Endothelial cell of umbilical vein (primary cell): ENCODE results near the gene TMEM203. TPM values are rescaled to one million over a fixed set of nuclear protein-coding genes. Genes with fewer than 3 reads are reported as not detected.
A peak's percentile ranks its signal among the peaks of the same experiment; 100 is the strongest.
"Not testable (repeated sequence)": the region's sequence is repeated elsewhere in the genome, so short reads cannot be mapped to it uniquely, and the experiment has no call there.

Experiments
- BruUV-seq: library from RNA; stranded (reverse); fragments of 400-500 nt; replicated peaks from 2 replicates; lab custom pipeline; 2021; lab: Mats Ljungman, UMichigan
- CTCF ChIA-PET: fragments of 300-600, 350-600 bp; sonication (Branson Sonifier 250); formaldehyde crosslinking; loops from one replicate; lab custom pipeline; 2021; ENCODE audit warnings: antibody characterized with exemption, inconsistent platforms; lab: Charles Lee
- POLR2A ChIA-PET: fragments of 300-600, 350-600 bp; sonication (Branson Sonifier 250); formaldehyde crosslinking; loops from one replicate; lab custom pipeline; 2021; ENCODE audit warnings: antibody characterized with exemption, inconsistent platforms; lab: Charles Lee
- DNase-seq: peaks from one replicate; pipeline ENCODE4 v3.0.0-alpha.2; 2011; ENCODE audit warnings: low read depth, low spot score
- FAIRE-seq: peaks from 2 replicates; lab custom pipeline; 2011; peaks lifted over from hg19 to GRCh38; lab: Jason Lieb, UNC
- H2AFZ ChIP-seq: 2 replicates; pipeline ENCODE4 v1.6.0; 2012; ENCODE audit warnings: low read depth, low read length, control low read depth, inconsistent platforms
- H3K27ac ChIP-seq: 2 replicates; pipeline ENCODE4 v1.5.1; 2011; ENCODE audit warnings: low read depth, mild to moderate bottlenecking, control low read depth, low read length, moderate library complexity; ENCODE audit not compliant: insufficient read depth
- H3K27me3 ChIP-seq, 2 experiments: 2 replicates each; pipeline versions ENCODE4 v1.6.0 to v1.6.1; 2011; ENCODE audit warnings: low read length in 2 of 2, mixed read lengths in 1 of 2; ENCODE audit not compliant: control insufficient read depth in 2 of 2, insufficient read depth in 2 of 2
- H3K36me3 ChIP-seq, 2 experiments: 2 replicates in 1 of 2; 3 replicates in 1 of 2; pipeline ENCODE4 v1.5.1; 2011; ENCODE audit warnings: low read length in 2 of 2, mild to moderate bottlenecking in 1 of 2, moderate library complexity in 1 of 2; ENCODE audit not compliant: control insufficient read depth in 2 of 2, insufficient read depth in 2 of 2; ENCODE audit errors: extremely low read depth in 1 of 2
- H3K4me1 ChIP-seq: 3 replicates; pipeline ENCODE4 v1.5.1; 2011; ENCODE audit warnings: mild to moderate bottlenecking, low read length; ENCODE audit not compliant: control insufficient read depth, insufficient read depth; ENCODE audit errors: extremely low read depth
- H3K4me2 ChIP-seq: 2 replicates; pipeline ENCODE4 v1.6.1; 2011; ENCODE audit warnings: low read length, control low read depth, mixed read lengths; ENCODE audit not compliant: insufficient read depth
- H3K4me3 ChIP-seq, 3 experiments: fragments of 200-600 bp in 1 of 3; sonication (generic), shearing (Covaris generic) in 1 of 3; replicated peaks in 1 of 3; 2 replicates each; pipeline ENCODE4 v1.5.1; 2011 to 2016; ENCODE audit warnings: control low read depth in 3 of 3, low read length in 3 of 3, mild to moderate bottlenecking in 2 of 3, inconsistent platforms in 1 of 3, low read depth in 1 of 3, moderate library complexity in 1 of 3; ENCODE audit not compliant: insufficient read depth in 1 of 3
- H3K79me2 ChIP-seq: 2 replicates; pipeline ENCODE4 v1.6.0; 2012; ENCODE audit warnings: low read length, inconsistent platforms; ENCODE audit not compliant: control insufficient read depth, insufficient read depth
- H3K9ac ChIP-seq: replicated peaks from 2 replicates; pipeline ENCODE3; 2011; ENCODE audit warnings: low read length, control low read depth; ENCODE audit not compliant: insufficient read depth; ENCODE audit errors: extremely low read depth
- H3K9me1 ChIP-seq: replicated peaks from 3 replicates; pipeline ENCODE4 v1.6.0; 2011; ENCODE audit warnings: mild to moderate bottlenecking, low read length; ENCODE audit not compliant: control insufficient read depth, insufficient read depth; ENCODE audit errors: extremely low read depth
- H3K9me3 ChIP-seq: replicated peaks from 2 replicates; pipeline ENCODE4 v1.5.1; 2012; ENCODE audit warnings: low read length, inconsistent platforms; ENCODE audit not compliant: control insufficient read depth, insufficient read depth
- H4K20me1 ChIP-seq: replicated peaks from 2 replicates; pipeline ENCODE3; 2011; ENCODE audit warnings: mild to moderate bottlenecking, low read length; ENCODE audit not compliant: control insufficient read depth, insufficient read depth; ENCODE audit errors: extremely low read depth
- FOS ChIP-seq: IDR thresholded peaks from 2 replicates; pipeline ENCODE4 v1.6.1; 2011; ENCODE audit warnings: mild to moderate bottlenecking, low read length, moderate library complexity, borderline replicate concordance; ENCODE audit not compliant: insufficient read depth
- dilution Hi-C: fragments of 300-500 bp; cut with MboI; formaldehyde crosslinking; loops from one replicate; pipeline ENCODE4 v1.15.0; 2019; ENCODE audit warnings: low sequenced_read_pairs; ENCODE audit not compliant: extremely low pct_ligation_motif_present
- intact Hi-C: fragments of 100-400 bp; cut with micrococcal nuclease; formaldehyde crosslinking; loops from one replicate; pipeline ENCODE4 v1.10.0; 2022
- polyA plus RNA-seq, 4 experiments: library from polyadenylated mRNA; depleted of rRNA in 3 of 4; stranded (reverse) in 3 of 4; unstranded in 1 of 4; fragments of >200 nt; gene quantifications; 2 replicates each; pipeline versions ENCODE4 v1.2.1 to v1.2.3, GENCODE V29; 2011 to 2012; ENCODE audit warnings: missing spikeins in 1 of 4
- total RNA-seq: library from RNA; stranded (reverse); gene quantifications from 2 replicates; pipeline ENCODE4 v1.2.3, GENCODE V29; 2021
- TF ChIP-seq, protein P1 (sequence below), 2 donors: IDR thresholded peaks; 1 replicate in 1 of 2; 2 replicates in 1 of 2; pipeline ENCODE4 v1.5.1; 2011; ENCODE audit warnings: low read length in 2 of 2, mild to moderate bottlenecking in 2 of 2, moderate library complexity in 2 of 2, control low read depth in 1 of 2, inconsistent platforms in 1 of 2, low read depth in 1 of 2; ENCODE audit not compliant: insufficient read depth in 1 of 2; ENCODE audit errors: extremely low read depth in 1 of 2

Gene TMEM203
- total and polyA plus RNA-seq, 2 donors (not counting 3 experiments of a cell fraction or from before 2014, with no cell fraction given): 29.6 to 39.8 TPM

- Histone ChIP-seq H3K9me3 (no peaks in the 10 kb centered on the region), H3K4me3 (peak overlapping the region; percentile 51 to 76 (median 65)), H3K9me1 (no peaks in the 10 kb centered on the region), H3K9ac (peak overlapping the region; percentile 62), H3K4me1 (peaks cover 13% of the 10 kb centered on the region), H3K36me3 (peaks cover 6 to 16% of the 10 kb centered on the region in 2 experiments), H3K27me3 (no peaks in the 10 kb centered on the region), H3K4me2 (peak overlapping the region; percentile 71), H4K20me1 (no peaks in the 10 kb centered on the region), H3K79me2 (peaks cover 25% of the 10 kb centered on the region), H3K27ac (peak overlapping the region; percentile 71), H2AFZ (peak overlapping the region; percentile 57)
- FAIRE-seq (no peak), DNase-seq (peak; percentile 75)
- no peak for TF ChIP-seq FOS
- TF ChIP-seq, protein P1, sequence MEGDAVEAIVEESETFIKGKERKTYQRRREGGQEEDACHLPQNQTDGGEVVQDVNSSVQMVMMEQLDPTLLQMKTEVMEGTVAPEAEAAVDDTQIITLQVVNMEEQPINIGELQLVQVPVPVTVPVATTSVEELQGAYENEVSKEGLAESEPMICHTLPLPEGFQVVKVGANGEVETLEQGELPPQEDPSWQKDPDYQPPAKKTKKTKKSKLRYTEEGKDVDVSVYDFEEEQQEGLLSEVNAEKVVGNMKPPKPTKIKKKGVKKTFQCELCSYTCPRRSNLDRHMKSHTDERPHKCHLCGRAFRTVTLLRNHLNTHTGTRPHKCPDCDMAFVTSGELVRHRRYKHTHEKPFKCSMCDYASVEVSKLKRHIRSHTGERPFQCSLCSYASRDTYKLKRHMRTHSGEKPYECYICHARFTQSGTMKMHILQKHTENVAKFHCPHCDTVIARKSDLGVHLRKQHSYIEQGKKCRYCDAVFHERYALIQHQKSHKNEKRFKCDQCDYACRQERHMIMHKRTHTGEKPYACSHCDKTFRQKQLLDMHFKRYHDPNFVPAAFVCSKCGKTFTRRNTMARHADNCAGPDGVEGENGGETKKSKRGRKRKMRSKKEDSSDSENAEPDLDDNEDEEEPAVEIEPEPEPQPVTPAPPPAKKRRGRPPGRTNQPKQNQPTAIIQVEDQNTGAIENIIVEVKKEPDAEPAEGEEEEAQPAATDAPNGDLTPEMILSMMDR (IDR thresholded peaks at IDR 0.05; ENCODE audit: extremely low read depth in 1 of 2, insufficient read depth in 1 of 2, low read depth in 1 of 2, low read length in 2 of 2): peak in 1 of 2 donors; percentile 12
- dilution Hi-C loops: no loop called here
- intact Hi-C loops: loop anchor here (1.0 to 2.0 kb wide), 2 partner anchors 15 to 40 kb away; partner anchors contain the start of genes NELFB and TPRN
- ChIA-PET POLR2A (interaction anchor here (0.5 to 5.0 kb wide), 27 partner anchors 9 to 430 kb away, joined by 3 to 66 read pairs (median 5); partner anchors contain the start of genes ANAPC2, MAN1B1, NELFB and PAXX), CTCF (interaction anchor here (1.0 to 2.1 kb wide), 8 partner anchors 13 to 194 kb away, joined by 3 to 7 read pairs (median 4); partner anchors contain the start of genes DPP7, NELFB, NRARP and RNF224)
- no TSS peak for BruUV-seq
Measured at GRCh38 chr9:137240318-137240840, 34.9 kb upstream of the TMEM203 start.

DNA sequence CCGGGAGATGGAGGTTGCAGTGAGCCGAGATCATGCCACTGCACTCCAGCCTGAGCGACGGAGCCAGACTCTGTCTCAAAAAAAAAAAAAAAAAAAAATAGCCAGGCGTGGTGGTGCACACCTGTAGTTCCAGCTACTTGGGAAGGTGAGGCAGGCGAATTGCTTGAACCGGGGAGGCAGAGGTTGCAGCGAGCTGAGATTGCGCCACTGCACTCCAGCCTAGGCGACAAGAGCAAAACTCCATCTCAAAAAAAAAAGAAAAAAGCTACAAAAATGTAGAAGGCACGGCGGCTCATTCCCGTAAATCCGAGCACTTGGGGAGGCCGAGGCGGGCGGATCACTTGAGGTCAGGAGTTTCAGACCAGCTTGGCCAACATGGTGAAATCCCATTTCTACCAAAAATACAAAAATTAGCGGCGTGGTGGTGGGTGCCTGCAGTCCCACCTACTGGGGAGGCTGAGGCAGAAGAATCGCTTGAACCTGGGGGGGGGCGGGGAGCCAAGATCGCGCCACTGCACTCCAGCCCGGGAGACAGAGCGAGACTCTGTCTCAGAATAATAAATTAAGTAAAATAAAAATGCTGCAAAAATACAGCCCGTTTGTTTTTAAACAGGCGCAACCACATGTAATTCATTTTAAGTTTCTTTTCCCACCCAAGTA, 34.2 kb upstream of the TMEM203 start:
- Histone ChIP-seq H3K27ac (peak overlapping the region; percentile 71), H3K9ac (peak overlapping the region; percentile 62), H3K36me3 (peaks cover 6 to 16% of the 10 kb centered on the region in 2 experiments), H3K4me3 (peak overlapping the region; percentile 51 to 76 (median 65)), H3K4me2 (peak overlapping the region; percentile 71), H3K79me2 (peaks cover 25% of the 10 kb centered on the region), H3K4me1 (peaks cover 13% of the 10 kb centered on the region)
- DNase-seq, H2AFZ ChIP-seq, H3K9me1 ChIP-seq, dilution Hi-C loops, H3K9me3 ChIP-seq, FAIRE-seq, H3K27me3 ChIP-seq, H4K20me1 ChIP-seq: not testable (repeated sequence)
- ChIA-PET CTCF (interaction anchor here (1.1 to 2.1 kb wide), 7 partner anchors 12 to 193 kb away, joined by 3 to 7 read pairs (median 4); partner anchors contain the start of genes DPP7, NELFB, NRARP and RNF224), POLR2A (interaction anchor here (0.5 to 5.0 kb wide), 8 partner anchors 13 to 248 kb away, joined by 4 to 66 read pairs (median 8); partner anchors contain the start of genes ANAPC2, MAN1B1, NELFB and PAXX)
- intact Hi-C loops: loop anchor here (1.0 to 5.0 kb wide), 3 partner anchors 16 to 452 kb away; partner anchors contain the start of genes NELFB and TPRN
- BruUV-seq: TSS peak; percentile 19
